Upper lobe of left lung (tissue), 6 donors: ENCODE data around the gene ZCCHC24. TPM values are rescaled to one million over a fixed set of nuclear protein-coding genes. Genes with fewer than 3 reads are reported as not detected.
A peak's percentile ranks its signal among the peaks of the same experiment; 100 is the strongest.

ENCODE experiments used
- ATAC-seq, 2 donors: fragments of 200-7000 bp; cut with Tn5 transposase; one replicate each; pipeline ENCODE4 v1.9.1; 2022; ENCODE audit warnings: mild to moderate bottlenecking in 2 of 2, moderate library complexity in 2 of 2; ENCODE audit not compliant: low FRiP score in 2 of 2
- DNase-seq, 2 donors: peaks; one replicate each; pipeline ENCODE4 v3.0.0-alpha.2; 2019 to 2020
- H3K27ac ChIP-seq, 4 donors: fragments of 200-600 bp; sonication (generic); one replicate each; pipeline ENCODE4 v1.5.1; 2016 to 2019
- H3K27me3 ChIP-seq, 4 donors: fragments of 200-600 bp; sonication (generic); one replicate each; pipeline ENCODE4 v1.5.1; 2017 to 2019
- H3K36me3 ChIP-seq, 4 donors: fragments of 200-600 bp; sonication (generic); one replicate each; pipeline ENCODE4 v1.5.1; 2016 to 2019
- H3K4me1 ChIP-seq, 4 donors: fragments of 200-600 bp; sonication (generic); one replicate each; pipeline ENCODE4 v1.5.1; 2018 to 2019
- H3K4me3 ChIP-seq, 4 donors: fragments of 200-600 bp; sonication (generic); one replicate each; pipeline ENCODE4 v1.5.1; 2017 to 2019; ENCODE audit warnings: mild to moderate bottlenecking in 2 of 4, moderate library complexity in 1 of 4
- H3K9me3 ChIP-seq, 4 donors: fragments of 200-600 bp; sonication (generic); one replicate each; pipeline ENCODE4 v1.5.1; 2018 to 2019
- EP300 ChIP-seq, 4 donors: sonication (generic); formaldehyde crosslinking; IDR thresholded peaks; one replicate each; pipeline ENCODE4 v1.5.1; 2017; ENCODE audit warnings: antibody characterized with exemption in 4 of 4, control low read depth in 2 of 4
- POLR2A ChIP-seq, 4 donors: fragments of 450-650 bp; IDR thresholded peaks; one replicate each; pipeline ENCODE4 v1.5.1; 2016 to 2017; ENCODE audit warnings: antibody characterized with exemption in 4 of 4, mild to moderate bottlenecking in 2 of 4
- POLR2AphosphoS5 ChIP-seq, 2 donors: sonication (generic); formaldehyde crosslinking; IDR thresholded peaks; one replicate each; pipeline ENCODE4 v1.5.1; 2017; ENCODE audit warnings: antibody characterized with exemption in 2 of 2
- WGBS, 2 donors: methylation state at CpG; one replicate each; pipeline ENCODE4 v1.1.5; 2017 to 2018; 5-methylcytosine and 5-hydroxymethylcytosine counted together
- total RNA-seq, 6 donors: library from RNA; depleted of rRNA in 4 of 6; stranded (reverse); fragments of >200 nt in 4 of 6; gene quantifications; one replicate each; pipeline versions ENCODE4 v1.1.0 to v1.2.1, GENCODE V29; 2016 to 2021
- TF ChIP-seq, protein P1 (sequence below), 6 experiments: fragments of 450-650 bp in 4 of 6; fragments of 200-600 bp in 2 of 6; sonication (generic) in 2 of 6; IDR thresholded peaks; one replicate each; pipeline ENCODE4 v1.5.1; 2016 to 2019; ENCODE audit warnings: antibody characterized with exemption in 6 of 6
- donor health status: DM: no; HTN: no; CAD: no; lungs with moderate emphysema.
- donor health status: DM: no; HTN: yes; CAD: no; lungs with severe emphysema.

Gene ZCCHC24
- total RNA-seq, 6 donors from 2014 or later = 12.6 to 45.7 (median 21.0) TPM

- Histone ChIP-seq H3K36me3 (peaks cover 0 to 9% (median under 1%) of the 10 kb centered on the region in 4 donors), H3K27me3 (no peaks in the 10 kb centered on the region), H3K4me1 (peaks cover 22 to 29% (median 24%) of the 10 kb centered on the region in 4 donors), H3K4me3 (no peak overlapping the region), H3K27ac (no peak overlapping the region), H3K9me3 (no peaks in the 10 kb centered on the region)
- TF ChIP-seq POLR2AphosphoS5 (IDR thresholded peaks at IDR 0.05) (no peak), POLR2A (IDR thresholded peaks at IDR 0.05) (no peak), EP300 (IDR thresholded peaks at IDR 0.05) (no peak)
- TF ChIP-seq, protein P1, sequence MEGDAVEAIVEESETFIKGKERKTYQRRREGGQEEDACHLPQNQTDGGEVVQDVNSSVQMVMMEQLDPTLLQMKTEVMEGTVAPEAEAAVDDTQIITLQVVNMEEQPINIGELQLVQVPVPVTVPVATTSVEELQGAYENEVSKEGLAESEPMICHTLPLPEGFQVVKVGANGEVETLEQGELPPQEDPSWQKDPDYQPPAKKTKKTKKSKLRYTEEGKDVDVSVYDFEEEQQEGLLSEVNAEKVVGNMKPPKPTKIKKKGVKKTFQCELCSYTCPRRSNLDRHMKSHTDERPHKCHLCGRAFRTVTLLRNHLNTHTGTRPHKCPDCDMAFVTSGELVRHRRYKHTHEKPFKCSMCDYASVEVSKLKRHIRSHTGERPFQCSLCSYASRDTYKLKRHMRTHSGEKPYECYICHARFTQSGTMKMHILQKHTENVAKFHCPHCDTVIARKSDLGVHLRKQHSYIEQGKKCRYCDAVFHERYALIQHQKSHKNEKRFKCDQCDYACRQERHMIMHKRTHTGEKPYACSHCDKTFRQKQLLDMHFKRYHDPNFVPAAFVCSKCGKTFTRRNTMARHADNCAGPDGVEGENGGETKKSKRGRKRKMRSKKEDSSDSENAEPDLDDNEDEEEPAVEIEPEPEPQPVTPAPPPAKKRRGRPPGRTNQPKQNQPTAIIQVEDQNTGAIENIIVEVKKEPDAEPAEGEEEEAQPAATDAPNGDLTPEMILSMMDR (IDR thresholded peaks at IDR 0.05) = no peak
- WGBS, 2 donors = 80 to 82% methylated on average over 3 of the region's 3 CpGs
- no peak for ATAC-seq
- peak in 1 of 2 donors; percentile 22 for DNase-seq
Observed at GRCh38 chr10:79344502-79345195, 100.8 kb downstream of the ZCCHC24 start.

DNA sequence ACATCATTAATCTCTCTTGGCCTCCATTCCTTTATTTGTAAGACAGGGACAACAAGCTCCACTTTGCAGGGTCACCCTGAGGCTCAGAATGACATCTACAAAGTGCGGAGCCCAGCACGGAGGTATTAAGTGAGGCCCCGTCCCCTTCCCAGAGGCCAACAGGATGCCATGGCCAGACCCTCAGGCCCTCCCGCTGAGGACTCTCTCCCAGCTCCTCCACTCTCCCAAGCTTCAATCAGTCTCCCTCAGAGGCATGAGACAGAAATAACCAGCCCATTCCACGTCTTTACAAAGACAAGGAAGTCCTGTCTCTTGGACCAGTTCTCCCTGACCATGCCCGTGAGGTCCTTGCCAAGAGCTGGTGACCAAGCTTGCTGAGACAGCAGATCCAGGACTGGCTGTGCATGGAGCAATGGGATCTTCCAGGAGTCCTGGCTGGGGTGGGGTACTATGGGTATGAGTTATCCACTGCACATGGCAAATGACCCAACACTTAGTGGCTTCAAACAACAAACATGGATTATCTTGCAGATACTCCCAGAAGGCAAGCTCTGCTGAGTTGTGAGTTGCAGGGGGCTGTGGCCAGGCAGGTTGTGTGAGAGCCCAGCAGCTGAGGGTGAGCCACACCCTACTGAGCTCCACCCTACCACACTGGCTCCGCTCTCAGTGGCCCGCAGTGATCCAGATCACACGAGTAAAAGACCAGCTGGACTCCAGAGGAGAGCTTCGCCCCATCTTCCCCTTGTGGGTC lies 102.4 kb downstream of the ZCCHC24 start:
- Histone ChIP-seq H3K4me1 (peaks cover 8 to 13% (median 9%) of the 10 kb centered on the region in 4 donors), H3K4me3 (no peak overlapping the region), H3K9me3 (no peaks in the 10 kb centered on the region), H3K27ac (no peak overlapping the region), H3K36me3 (no peaks in the 10 kb centered on the region), H3K27me3 (no peaks in the 10 kb centered on the region)
- TF ChIP-seq EP300 (IDR thresholded peaks at IDR 0.05) = no peak
- no peak for TF ChIP-seq POLR2AphosphoS5 (IDR thresholded peaks at IDR 0.05)
- TF ChIP-seq, protein P1 (IDR thresholded peaks at IDR 0.05) = no peak
- no peak for TF ChIP-seq POLR2A (IDR thresholded peaks at IDR 0.05)
- 90 to 92% methylated on average over 5 to 10 of the region's 10 CpGs for whole genome bisulfite sequencing, 2 donors
- DNase-seq (peak in 1 of 2 donors; percentile 21), ATAC-seq (no peak)

GRCh38 chr10:79342295-79342761 lies 103.1 kb downstream of the ZCCHC24 start:
- Histone ChIP-seq H3K4me3 (no peak overlapping the region), H3K4me1 (peaks cover 5 to 7% (median 6%) of the 10 kb centered on the region in 4 donors), H3K9me3 (no peaks in the 10 kb centered on the region), H3K27ac (no peak overlapping the region), H3K36me3 (no peaks in the 10 kb centered on the region), H3K27me3 (no peaks in the 10 kb centered on the region)
- no peak for ATAC-seq
- DNase-seq = peak in 1 of 2 donors; percentile 8
- 91 to 95% methylated on average over 5 of the region's 5 CpGs for WGBS, 2 donors
- TF ChIP-seq, protein P1 (IDR thresholded peaks at IDR 0.05) = no peak
- TF ChIP-seq POLR2A (IDR thresholded peaks at IDR 0.05) (no peak), POLR2AphosphoS5 (IDR thresholded peaks at IDR 0.05) (no peak), EP300 (IDR thresholded peaks at IDR 0.05) (no peak)

- ATAC-seq (no peak), DNase-seq (peak in 1 of 2 donors; percentile 6)
- Histone ChIP-seq H3K9me3 (no peaks in the 10 kb centered on the region), H3K4me1 (no peaks in the 10 kb centered on the region), H3K36me3 (no peaks in the 10 kb centered on the region), H3K27ac (no peak overlapping the region), H3K27me3 (no peaks in the 10 kb centered on the region), H3K4me3 (no peak overlapping the region)
- WGBS, 2 donors = 95 to 97% methylated on average over 3 to 5 of the region's 5 CpGs
- TF ChIP-seq, protein P1 (IDR thresholded peaks at IDR 0.05) = no peak
- TF ChIP-seq POLR2A (IDR thresholded peaks at IDR 0.05) (no peak), EP300 (IDR thresholded peaks at IDR 0.05) (no peak), POLR2AphosphoS5 (IDR thresholded peaks at IDR 0.05) (no peak)
Observed at GRCh38 chr10:79340646-79341244, 104.7 kb downstream of the ZCCHC24 start.
